ENCODE measurements around the gene RBMY1A1.
"Not testable (repeated sequence)": the region's sequence is repeated elsewhere in the genome, so short reads cannot be mapped to it uniquely, and the experiment has no call there.

RBMY1A1 gene

DNA sequence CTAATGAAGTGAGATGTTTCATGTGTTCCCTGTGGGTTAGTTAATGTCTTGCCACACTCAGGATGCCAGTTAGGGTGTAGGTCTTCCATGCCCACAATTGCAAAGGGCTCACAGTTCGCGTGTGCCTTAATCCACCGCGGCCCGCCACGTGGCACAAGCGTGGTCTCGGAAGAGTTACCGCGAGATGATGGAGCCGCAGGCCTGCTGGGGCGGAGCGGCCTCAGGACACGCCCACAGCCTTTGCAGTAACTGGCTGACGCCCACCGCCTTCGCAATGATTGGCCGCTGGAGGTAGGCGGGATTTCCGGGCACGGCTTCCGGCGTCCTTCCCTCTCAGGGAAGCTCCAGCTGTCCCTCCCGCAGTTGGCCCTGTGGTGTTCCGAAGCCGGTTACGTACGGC, at the start of gene RBMY1A1:
Gene RBMY1A1, plus strand, starts transcription at position 301 of the 400 bp plus-strand sequence. CDS start 2,013 bp downstream, outside the sequence.
- H3K27ac ChIP-seq: not testable (repeated sequence)

GRCh38 chrY:21511038-21511437, 23.6 kb upstream of the RBMY1A1 start, which contains the start of gene RBMY1B:
TSS of gene RBMY1B (plus strand) at chrY:21511338. CDS start at chrY:21513351, 2,013 bp downstream.
- H3K27ac ChIP-seq: not testable (repeated sequence)

DNA sequence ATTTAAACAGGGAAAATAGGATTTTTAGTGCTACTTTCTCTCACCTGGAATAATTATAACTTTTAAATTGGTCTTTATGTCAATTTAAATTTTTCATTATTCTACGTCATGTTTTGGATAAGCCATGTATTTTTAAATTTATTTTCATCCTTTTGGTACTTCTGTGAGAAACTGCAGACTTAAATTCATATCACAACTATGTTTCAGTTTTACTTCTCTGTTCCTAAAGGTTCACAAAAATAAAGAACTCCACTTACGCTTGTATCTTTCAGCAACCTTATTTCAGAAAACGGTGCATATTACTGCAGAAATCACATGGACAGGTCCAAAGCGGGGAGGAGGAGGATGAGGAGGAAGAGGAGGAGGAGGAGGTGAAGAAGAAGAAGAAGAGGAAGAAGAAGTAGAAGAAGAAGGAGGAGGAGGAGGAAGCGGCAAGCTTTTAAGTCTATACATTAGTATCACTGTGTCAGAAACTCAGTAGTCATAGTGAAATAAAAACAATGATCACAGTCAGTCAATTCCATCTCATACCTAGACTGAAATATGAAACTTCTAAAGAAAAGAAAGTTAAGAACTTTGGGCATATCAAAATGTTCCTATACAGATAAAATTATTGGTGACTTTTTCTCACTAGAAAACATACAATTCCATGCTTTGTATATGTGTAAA, 24.8 kb downstream of the RBMY1A1 start:
- not testable (repeated sequence) for H3K27ac ChIP-seq

- TF ChIP-seq, protein P1, sequence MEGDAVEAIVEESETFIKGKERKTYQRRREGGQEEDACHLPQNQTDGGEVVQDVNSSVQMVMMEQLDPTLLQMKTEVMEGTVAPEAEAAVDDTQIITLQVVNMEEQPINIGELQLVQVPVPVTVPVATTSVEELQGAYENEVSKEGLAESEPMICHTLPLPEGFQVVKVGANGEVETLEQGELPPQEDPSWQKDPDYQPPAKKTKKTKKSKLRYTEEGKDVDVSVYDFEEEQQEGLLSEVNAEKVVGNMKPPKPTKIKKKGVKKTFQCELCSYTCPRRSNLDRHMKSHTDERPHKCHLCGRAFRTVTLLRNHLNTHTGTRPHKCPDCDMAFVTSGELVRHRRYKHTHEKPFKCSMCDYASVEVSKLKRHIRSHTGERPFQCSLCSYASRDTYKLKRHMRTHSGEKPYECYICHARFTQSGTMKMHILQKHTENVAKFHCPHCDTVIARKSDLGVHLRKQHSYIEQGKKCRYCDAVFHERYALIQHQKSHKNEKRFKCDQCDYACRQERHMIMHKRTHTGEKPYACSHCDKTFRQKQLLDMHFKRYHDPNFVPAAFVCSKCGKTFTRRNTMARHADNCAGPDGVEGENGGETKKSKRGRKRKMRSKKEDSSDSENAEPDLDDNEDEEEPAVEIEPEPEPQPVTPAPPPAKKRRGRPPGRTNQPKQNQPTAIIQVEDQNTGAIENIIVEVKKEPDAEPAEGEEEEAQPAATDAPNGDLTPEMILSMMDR (conservative IDR thresholded peaks at IDR 0.05): no peak
- H3K27ac ChIP-seq: no peak overlapping the region
Measured at GRCh38 chrY:21585449-21585848, 50.8 kb downstream of the RBMY1A1 start.

GRCh38 chrY:21586454-21586853, 51.8 kb downstream of the RBMY1A1 start:
- not testable (repeated sequence) for H3K27ac ChIP-seq

GRCh38 chrY:21592059-21592458, 57.4 kb downstream of the RBMY1A1 start:
- H3K27ac ChIP-seq: no peak overlapping the region
- TF ChIP-seq, protein P1 (conservative IDR thresholded peaks at IDR 0.05): no peak

GRCh38 chrY:21596287-21596686, 61.6 kb downstream of the RBMY1A1 start:
- H3K27ac ChIP-seq: not testable (repeated sequence)

Data from VCaP (cell line).